HG03159 (cell line): ENCODE data around the gene SLC25A17.
"Not testable (repeated sequence)": the region's sequence is repeated elsewhere in the genome, so short reads cannot be mapped to it uniquely, and the experiment has no call there.

ENCODE experiments used
- ATAC-seq: cut with Tn5 transposase; IDR thresholded peaks from one replicate; pipeline ENCODE4 v1.9.1; 2021; ENCODE audit warnings: mild to moderate bottlenecking, moderate library complexity; ENCODE audit not compliant: unreplicated experiment

The SLC25A17 gene

DNA sequence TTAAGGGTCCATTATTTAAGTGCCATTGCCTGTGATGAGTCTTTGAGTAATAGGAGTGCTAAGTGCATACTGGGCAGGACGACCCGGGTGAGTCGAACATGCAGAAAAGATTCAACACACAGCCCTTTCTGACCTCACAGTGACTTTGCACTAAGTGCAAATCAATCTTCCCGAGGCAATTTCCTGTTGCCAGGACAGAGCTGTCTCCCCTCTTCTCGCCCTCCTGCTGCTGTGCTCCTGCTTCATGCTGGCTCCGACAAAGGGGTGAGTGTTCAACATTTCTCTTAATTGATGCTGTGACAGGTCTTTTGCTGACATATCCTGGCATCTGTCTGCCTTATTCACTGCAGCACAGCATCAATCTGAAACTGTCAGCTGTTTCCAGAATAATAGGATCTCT lies 97.9 kb downstream of the SLC25A17 start:
- no peak for ATAC-seq

DNA sequence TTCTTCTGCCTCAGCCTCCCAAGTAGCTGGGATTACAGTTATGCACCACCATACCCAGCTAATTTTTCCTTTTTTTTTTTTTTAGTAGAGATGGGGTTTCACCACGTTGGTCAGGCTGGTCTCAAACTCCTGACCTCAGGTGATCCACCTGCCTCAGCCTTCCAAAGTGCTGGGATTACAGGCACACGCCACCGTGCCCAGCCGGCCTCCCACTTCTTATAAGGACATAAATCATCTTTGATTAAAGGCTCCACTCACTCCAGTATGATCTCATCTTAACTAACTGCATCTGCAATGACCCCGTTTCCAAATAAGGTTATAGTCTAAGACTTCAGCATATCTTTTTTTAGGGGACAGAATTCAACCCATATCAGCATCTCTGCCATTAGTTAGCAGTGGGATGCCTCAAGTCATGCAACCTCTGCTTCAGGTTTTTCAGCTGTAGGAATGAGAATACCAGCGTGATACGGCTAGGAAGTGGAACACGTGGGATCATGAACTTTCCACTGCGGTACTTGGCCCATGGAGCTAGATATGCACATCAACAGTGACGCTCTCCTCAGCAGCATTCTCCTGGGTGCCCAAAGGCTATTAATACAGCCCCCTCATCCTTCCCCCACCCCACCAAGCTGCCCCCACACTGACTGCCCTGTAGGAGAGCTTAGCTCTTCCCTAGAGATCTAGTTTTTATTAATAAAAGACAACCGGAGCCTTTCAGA lies 98.4 kb downstream of the SLC25A17 start:
- no peak for ATAC-seq

DNA sequence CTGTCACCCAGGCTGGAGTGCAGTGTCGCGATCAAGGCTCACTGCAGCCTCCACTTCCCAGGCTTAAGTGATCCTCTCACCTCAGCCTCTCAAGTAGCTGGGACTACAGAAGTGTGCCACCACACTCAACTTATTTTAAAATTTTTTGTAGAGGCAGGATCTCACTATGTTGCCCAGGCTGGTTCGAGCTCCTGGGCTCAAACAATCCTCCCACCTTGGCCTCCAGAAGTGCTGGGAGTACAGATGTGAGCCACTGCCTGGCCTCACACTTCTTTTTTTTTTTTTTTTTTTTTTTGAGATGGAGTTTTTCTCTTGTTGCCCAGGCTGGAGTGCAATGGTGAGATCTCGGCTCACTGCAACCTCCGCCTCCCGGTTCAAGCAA lies 99.0 kb downstream of the SLC25A17 start:
- not testable (repeated sequence) for ATAC-seq
